Measurements from ENCODE around the gene DCT.
A peak's percentile ranks its signal among the peaks of the same experiment; 100 is the strongest.
"Not testable (repeated sequence)": the region's sequence is repeated elsewhere in the genome, so short reads cannot be mapped to it uniquely, and the experiment has no call there.

Gene DCT

GRCh38 chr13:94513026-94513425 is 33.5 kb upstream of the DCT start:
- Histone ChIP-seq H3K4me3 (ENCODE audit: low read depth in 1 of 2, low read length in 2 of 2) (no peak overlapping the region), H4K20me1 (ENCODE audit: insufficient read depth, low read length) (no peaks in the 10 kb centered on the region)

GRCh38 chr13:94505730-94506129 is 26.2 kb upstream of the DCT start:
- Histone ChIP-seq H4K20me1 (ENCODE audit: insufficient read depth, low read length) (no peaks in the 10 kb centered on the region), H3K27me3 (ENCODE audit: insufficient read depth, low read length, poor library complexity) (no peaks in the 10 kb centered on the region), H3K27ac (ENCODE audit: low read length) (no peak overlapping the region), H2AFZ (ENCODE audit: low read depth, low read length) (no peak overlapping the region), H3K36me3 (ENCODE audit: insufficient read depth, low read length) (no peaks in the 10 kb centered on the region), H3K9me3 (ENCODE audit: insufficient read depth, low read length, severe bottlenecking) (peaks cover 3% of the 10 kb centered on the region), H3K79me2 (ENCODE audit: insufficient read depth, low read length) (no peaks in the 10 kb centered on the region), H3K4me1 (ENCODE audit: insufficient read depth, low read length) (peaks cover 43% of the 10 kb centered on the region), H3K4me2 (ENCODE audit: insufficient read depth, low read length) (no peak overlapping the region), H3K9ac (ENCODE audit: low read depth, low read length) (no peak overlapping the region), H3K4me3 (ENCODE audit: low read depth in 1 of 2, low read length in 2 of 2) (no peak overlapping the region)
- DNase-seq: no peak
- TF ChIP-seq CTCF (IDR thresholded peaks at IDR 0.05; ENCODE audit: borderline replicate concordance, extremely low read depth, low read length, poor library complexity, severe bottlenecking): no peak
- TF ChIP-seq EZH2 (IDR thresholded peaks at IDR 0.05; ENCODE audit: borderline replicate concordance, low read depth, low read length, severe bottlenecking): no peak
- no peak for ATAC-seq (ENCODE audit: insufficient read depth, low read depth)

More at GRCh38 chr13:94513026-94513425, 33.5 kb upstream of the DCT start:
- DNase-seq (no peak), ATAC-seq (ENCODE audit: insufficient read depth, low read depth) (no peak)
- Histone ChIP-seq H3K9ac (ENCODE audit: low read depth, low read length) (no peak overlapping the region), H2AFZ (ENCODE audit: low read depth, low read length) (no peak overlapping the region), H3K4me1 (ENCODE audit: insufficient read depth, low read length) (peaks cover 16% of the 10 kb centered on the region), H3K9me3 (ENCODE audit: insufficient read depth, low read length, severe bottlenecking) (peaks cover 3% of the 10 kb centered on the region), H3K79me2 (ENCODE audit: insufficient read depth, low read length) (no peaks in the 10 kb centered on the region), H3K4me2 (ENCODE audit: insufficient read depth, low read length) (no peak overlapping the region), H3K27ac (ENCODE audit: low read length) (no peak overlapping the region), H3K36me3 (ENCODE audit: insufficient read depth, low read length) (no peaks in the 10 kb centered on the region), H3K27me3 (ENCODE audit: insufficient read depth, low read length, poor library complexity) (no peaks in the 10 kb centered on the region)
- TF ChIP-seq EZH2 (IDR thresholded peaks at IDR 0.05; ENCODE audit: borderline replicate concordance, low read depth, low read length, severe bottlenecking) (no peak), CTCF (IDR thresholded peaks at IDR 0.05; ENCODE audit: borderline replicate concordance, extremely low read depth, low read length, poor library complexity, severe bottlenecking) (no peak)

GRCh38 chr13:94503851-94504250 is 24.4 kb upstream of the DCT start:
- ATAC-seq (ENCODE audit: insufficient read depth, low read depth) (no peak), DNase-seq (no peak)
- H3K9ac ChIP-seq (ENCODE audit: low read depth, low read length): no peak overlapping the region
- H3K4me3 ChIP-seq (ENCODE audit: low read depth in 1 of 2, low read length in 2 of 2): no peak overlapping the region
- H3K4me1 ChIP-seq (ENCODE audit: insufficient read depth, low read length): peaks cover 38% of the 10 kb centered on the region
- no peaks in the 10 kb centered on the region for H3K36me3 ChIP-seq (ENCODE audit: insufficient read depth, low read length)
- no peaks in the 10 kb centered on the region for H4K20me1 ChIP-seq (ENCODE audit: insufficient read depth, low read length)
- no peak overlapping the region for H2AFZ ChIP-seq (ENCODE audit: low read depth, low read length)
- no peaks in the 10 kb centered on the region for H3K9me3 ChIP-seq (ENCODE audit: insufficient read depth, low read length, severe bottlenecking)
- no peak overlapping the region for H3K4me2 ChIP-seq (ENCODE audit: insufficient read depth, low read length)
- no peak overlapping the region for H3K27ac ChIP-seq (ENCODE audit: low read length)
- no peak for TF ChIP-seq CTCF (IDR thresholded peaks at IDR 0.05; ENCODE audit: borderline replicate concordance, extremely low read depth, low read length, poor library complexity, severe bottlenecking)
- no peak for TF ChIP-seq EZH2 (IDR thresholded peaks at IDR 0.05; ENCODE audit: borderline replicate concordance, low read depth, low read length, severe bottlenecking)
- H3K27me3 ChIP-seq (ENCODE audit: insufficient read depth, low read length, poor library complexity): no peaks in the 10 kb centered on the region
- no peaks in the 10 kb centered on the region for H3K79me2 ChIP-seq (ENCODE audit: insufficient read depth, low read length)

- not testable (repeated sequence) for H2AFZ ChIP-seq (ENCODE audit: low read depth, low read length); H4K20me1 ChIP-seq (ENCODE audit: insufficient read depth, low read length); H3K36me3 ChIP-seq (ENCODE audit: insufficient read depth, low read length); H3K9ac ChIP-seq (ENCODE audit: low read depth, low read length); H3K4me3 ChIP-seq (ENCODE audit: low read depth in 1 of 2, low read length in 2 of 2); H3K27ac ChIP-seq (ENCODE audit: low read length); H3K27me3 ChIP-seq (ENCODE audit: insufficient read depth, low read length, poor library complexity); H3K9me3 ChIP-seq (ENCODE audit: insufficient read depth, low read length, severe bottlenecking); H3K79me2 ChIP-seq (ENCODE audit: insufficient read depth, low read length); H3K4me2 ChIP-seq (ENCODE audit: insufficient read depth, low read length)
- DNase-seq (peak; percentile 15), ATAC-seq (ENCODE audit: insufficient read depth, low read depth) (peak; percentile 37; the same call in 1 of the 3 replicates)
- H3K4me1 ChIP-seq (ENCODE audit: insufficient read depth, low read length): peaks cover 15% of the 10 kb centered on the region
These were observed 19.3 kb upstream of the DCT start for GRCh38 chr13:94498831-94499230.
